H9 (cell line): ENCODE data around the gene SELENBP1. TPM values are rescaled to one million over a fixed set of nuclear protein-coding genes. Genes with fewer than 3 reads are reported as not detected.
A peak's percentile ranks its signal among the peaks of the same experiment; 100 is the strongest.

ENCODE experiments used
- DNase-seq: peaks from one replicate; pipeline ENCODE4 v3.0.0-alpha.2; 2017
- H2AFZ ChIP-seq: one replicate; pipeline ENCODE4 v1.6.1; 2013; ENCODE audit warnings: mild to moderate bottlenecking, low read length, control low read depth, moderate library complexity
- H2AK5ac ChIP-seq: 2 replicates; pipeline ENCODE4 v1.6.1; 2013; ENCODE audit warnings: low read length, control low read depth, mixed read lengths; ENCODE audit not compliant: insufficient read length
- H2BK120ac ChIP-seq: one replicate; pipeline ENCODE4 v1.6.1; 2013; ENCODE audit warnings: low read depth, mild to moderate bottlenecking, low read length, control low read depth, inconsistent platforms; ENCODE audit not compliant: poor library complexity, severe bottlenecking
- H2BK12ac ChIP-seq: 2 replicates; pipeline ENCODE4 v1.6.1; 2013; ENCODE audit warnings: low read length, control low read depth, mixed read lengths, low read depth; ENCODE audit not compliant: insufficient read length
- H2BK15ac ChIP-seq: 2 replicates; pipeline ENCODE4 v1.6.1; 2013; ENCODE audit warnings: low read depth, low read length, control low read depth
- H2BK20ac ChIP-seq: one replicate; pipeline ENCODE4 v1.6.1; 2013; ENCODE audit warnings: low read depth, mild to moderate bottlenecking, low read length, control low read depth, inconsistent platforms; ENCODE audit not compliant: poor library complexity, severe bottlenecking
- H2BK5ac ChIP-seq: 2 replicates; pipeline ENCODE4 v1.6.1; 2013; ENCODE audit warnings: low read length, control low read depth, mixed read lengths; ENCODE audit not compliant: insufficient read length
- H3K14ac ChIP-seq: 2 replicates; pipeline ENCODE4 v1.6.1; 2013; ENCODE audit warnings: low read length, control low read depth; ENCODE audit not compliant: insufficient read depth
- H3K18ac ChIP-seq: 2 replicates; pipeline ENCODE4 v1.6.1; 2013; ENCODE audit warnings: low read depth, mild to moderate bottlenecking, mixed read lengths, low read length, control low read depth; ENCODE audit not compliant: insufficient read length
- H3K23ac ChIP-seq: 2 replicates; pipeline ENCODE4 v1.6.1; 2013; ENCODE audit warnings: low read length, control low read depth, mixed read lengths, low read depth; ENCODE audit not compliant: insufficient read length
- H3K23me2 ChIP-seq: 2 replicates; pipeline ENCODE4 v1.6.1; 2013; ENCODE audit warnings: low read depth, mild to moderate bottlenecking, mixed read lengths, low read length, control low read depth; ENCODE audit not compliant: insufficient read length, poor library complexity, severe bottlenecking
- H3K27ac ChIP-seq: 2 replicates; pipeline ENCODE4 v1.5.1; 2013; ENCODE audit warnings: low read length, control low read depth, mixed read lengths, low read depth; ENCODE audit not compliant: insufficient read length
- H3K27me3 ChIP-seq: 2 replicates; pipeline ENCODE4 v1.6.1; 2013; ENCODE audit warnings: low read length, control low read depth, inconsistent platforms; ENCODE audit not compliant: insufficient read depth
- H3K4ac ChIP-seq: 2 replicates; pipeline ENCODE4 v1.6.1; 2013; ENCODE audit warnings: low read depth, mild to moderate bottlenecking, control low read depth, inconsistent platforms, low read length, moderate library complexity
- H3K4me1 ChIP-seq: 2 replicates; pipeline ENCODE4 v1.6.1; 2013; ENCODE audit warnings: low read length, control low read depth, inconsistent platforms; ENCODE audit not compliant: insufficient read depth
- H3K4me2 ChIP-seq: 2 replicates; pipeline ENCODE4 v1.6.1; 2013; ENCODE audit warnings: low read length, control low read depth, mixed read lengths; ENCODE audit not compliant: insufficient read length, insufficient read depth
- H3K56ac ChIP-seq: 2 replicates; pipeline ENCODE4 v1.6.1; 2013; ENCODE audit warnings: low read depth, mild to moderate bottlenecking, mixed read lengths, low read length, control low read depth; ENCODE audit not compliant: insufficient read length
- H3K79me1 ChIP-seq: 2 replicates; pipeline ENCODE4 v1.6.1; 2013; ENCODE audit warnings: low read depth, mild to moderate bottlenecking, moderate library complexity, low read length, control low read depth, inconsistent platforms; ENCODE audit not compliant: insufficient read depth, poor library complexity, severe bottlenecking
- H3K79me2 ChIP-seq: 2 replicates; pipeline ENCODE4 v1.6.1; 2013; ENCODE audit warnings: low read length, control low read depth, inconsistent platforms; ENCODE audit not compliant: insufficient read depth
- H3K9ac ChIP-seq: 2 replicates; pipeline ENCODE4 v1.6.1; 2013; ENCODE audit warnings: low read length, control low read depth, mixed read lengths; ENCODE audit not compliant: insufficient read length; ENCODE audit errors: extremely low read depth
- H3K9me3 ChIP-seq: one replicate; pipeline ENCODE4 v1.6.1; 2013; ENCODE audit warnings: low read depth, low read length, inconsistent platforms; ENCODE audit not compliant: control insufficient read depth
- H3T11ph ChIP-seq: one replicate; pipeline ENCODE4 v1.6.1; 2013; ENCODE audit warnings: mild to moderate bottlenecking, low read length, control low read depth, inconsistent platforms
- H4K20me1 ChIP-seq: one replicate; pipeline ENCODE4 v1.6.1; 2013; ENCODE audit not compliant: control insufficient read depth, insufficient read length, insufficient read depth
- H4K5ac ChIP-seq: 2 replicates; pipeline ENCODE4 v1.6.1; 2013; ENCODE audit warnings: low read depth, mild to moderate bottlenecking, mixed read lengths, low read length, control low read depth; ENCODE audit not compliant: insufficient read length
- H4K8ac ChIP-seq: replicated peaks from 2 replicates; pipeline ENCODE4 v1.6.1; 2013; ENCODE audit warnings: low read length, control low read depth, mixed read lengths, low read depth; ENCODE audit not compliant: insufficient read length
- H4K91ac ChIP-seq: 2 replicates; pipeline ENCODE4 v1.6.1; 2013; ENCODE audit warnings: low read depth, mild to moderate bottlenecking, moderate library complexity, mixed read lengths, low read length, control low read depth; ENCODE audit not compliant: insufficient read length
- H3K27ac Mint-ChIP-seq, 3 experiments: 2 replicates in 2 of 3; 3 replicates in 1 of 3; pipeline ENCODE4 v1.8.0; 2020 to 2021; ENCODE audit warnings: mixed read lengths in 3 of 3, mild to moderate bottlenecking in 1 of 3, moderate library complexity in 1 of 3
- H3K27me3 Mint-ChIP-seq: 2 replicates; pipeline ENCODE4 v1.8.0; 2021; ENCODE audit warnings: low read depth, mild to moderate bottlenecking, moderate library complexity, mixed read lengths
- H3K36me3 Mint-ChIP-seq, 3 experiments: 2 replicates in 2 of 3; 3 replicates in 1 of 3; pipeline ENCODE4 v1.8.0; 2020 to 2021; ENCODE audit warnings: low read depth in 3 of 3, mixed read lengths in 3 of 3; ENCODE audit not compliant: insufficient read depth in 1 of 3
- H3K4me1 Mint-ChIP-seq, 2 experiments: 2 replicates each; pipeline ENCODE4 v1.8.0; 2020; ENCODE audit warnings: mixed read lengths in 2 of 2
- H3K4me3 Mint-ChIP-seq, 2 experiments: 2 replicates in 1 of 2; 3 replicates in 1 of 2; pipeline ENCODE4 v1.8.0; 2020 to 2021; ENCODE audit warnings: mild to moderate bottlenecking in 2 of 2, mixed read lengths in 2 of 2, moderate library complexity in 1 of 2
- H3K9me3 Mint-ChIP-seq, 2 experiments: 2 replicates in 1 of 2; 3 replicates in 1 of 2; pipeline ENCODE4 v1.8.0; 2020; ENCODE audit warnings: mild to moderate bottlenecking in 2 of 2, mixed read lengths in 2 of 2, moderate library complexity in 1 of 2
- WGBS: extraction: QIAGEN DNeasy Blood & Tissue Kit; methylation state at CpG from one replicate; pipeline ENCODE4 v1.1.7; 2013; ENCODE audit warnings: missing lambda C conversion rate, low lambda C conversion rate, mixed read lengths; ENCODE audit not compliant: insufficient read length; ENCODE audit errors: extremely low coverage; 5-methylcytosine and 5-hydroxymethylcytosine counted together
- total RNA-seq: library from RNA; stranded (reverse); gene quantifications from 2 replicates; pipeline ENCODE4 v1.2.1, GENCODE V29; 2021
- TF ChIP-seq, protein P1 (sequence below): fragments of 200-600 bp; sonication (generic); conservative IDR thresholded peaks from 3 replicates; pipeline ENCODE4 v1.8.0; 2021; ENCODE audit warnings: antibody characterized with exemption, mild to moderate bottlenecking

Gene SELENBP1
- total RNA-seq, 1 experiment from 2014 or later = 14.2 TPM

DNA sequence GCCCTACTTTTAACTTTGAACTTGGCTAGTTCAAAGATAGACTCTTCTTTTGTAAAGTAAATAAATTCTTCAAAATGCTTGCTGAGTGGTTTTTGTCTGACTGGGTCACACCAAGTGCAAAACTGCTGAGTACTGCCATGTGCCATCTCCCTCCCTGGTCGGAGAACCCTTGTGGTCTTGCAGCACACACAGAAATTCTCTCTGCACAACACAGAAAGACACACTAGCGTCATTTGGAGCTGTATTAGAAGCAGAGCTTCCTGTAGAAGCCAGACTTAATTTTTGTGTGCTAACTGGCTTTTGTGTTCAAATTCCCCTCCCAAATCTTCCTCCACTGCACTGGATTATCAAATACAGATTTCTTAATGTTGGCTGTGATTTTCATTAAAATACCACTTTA, 29.4 kb upstream of the SELENBP1 start:
- Histone ChIP-seq H3K23me2 (peaks cover 6% of the 10 kb centered on the region), H3K9me3 (no peaks in the 10 kb centered on the region), H3K27ac (no peak overlapping the region), H4K5ac (no peak overlapping the region), H3K18ac (no peak overlapping the region), H3K56ac (no peak overlapping the region), H4K91ac (no peak overlapping the region), H2BK20ac (no peak overlapping the region), H3K23ac (no peak overlapping the region), H2BK120ac (no peak overlapping the region), H3K4me1 (no peaks in the 10 kb centered on the region), H4K8ac (no peak overlapping the region), H2BK5ac (no peak overlapping the region), H3K79me1 (peaks cover 3% of the 10 kb centered on the region), H3K9ac (no peak overlapping the region), H3K27me3 (no peaks in the 10 kb centered on the region), H3K4me2 (no peak overlapping the region), H4K20me1 (no peaks in the 10 kb centered on the region), H3T11ph (no peak overlapping the region), H2BK15ac (no peak overlapping the region), H2AFZ (no peak overlapping the region), H3K14ac (no peak overlapping the region), H2AK5ac (no peak overlapping the region), H2BK12ac (no peak overlapping the region), H3K79me2 (peaks cover 9% of the 10 kb centered on the region; the same call in 1 of the 2 replicates), H3K4ac (no peak overlapping the region)
- Mint-ChIP-seq H3K4me3 (peak overlapping the region in 1 of 2 experiments; percentile 93; a peak in 1 of 5 replicates), H3K9me3 (no peaks in the 10 kb centered on the region; a peak in 1 of 5 replicates), H3K27ac (no peak overlapping the region; a peak in 2 of 7 replicates), H3K4me1 (peaks cover 12% of the 10 kb centered on the region in 2 experiments), H3K27me3 (no peaks in the 10 kb centered on the region; the same call in 1 of the 2 replicates), H3K36me3 (peaks cover 38 to 70% (median 58%) of the 10 kb centered on the region in 3 experiments)
- TF ChIP-seq, protein P1, sequence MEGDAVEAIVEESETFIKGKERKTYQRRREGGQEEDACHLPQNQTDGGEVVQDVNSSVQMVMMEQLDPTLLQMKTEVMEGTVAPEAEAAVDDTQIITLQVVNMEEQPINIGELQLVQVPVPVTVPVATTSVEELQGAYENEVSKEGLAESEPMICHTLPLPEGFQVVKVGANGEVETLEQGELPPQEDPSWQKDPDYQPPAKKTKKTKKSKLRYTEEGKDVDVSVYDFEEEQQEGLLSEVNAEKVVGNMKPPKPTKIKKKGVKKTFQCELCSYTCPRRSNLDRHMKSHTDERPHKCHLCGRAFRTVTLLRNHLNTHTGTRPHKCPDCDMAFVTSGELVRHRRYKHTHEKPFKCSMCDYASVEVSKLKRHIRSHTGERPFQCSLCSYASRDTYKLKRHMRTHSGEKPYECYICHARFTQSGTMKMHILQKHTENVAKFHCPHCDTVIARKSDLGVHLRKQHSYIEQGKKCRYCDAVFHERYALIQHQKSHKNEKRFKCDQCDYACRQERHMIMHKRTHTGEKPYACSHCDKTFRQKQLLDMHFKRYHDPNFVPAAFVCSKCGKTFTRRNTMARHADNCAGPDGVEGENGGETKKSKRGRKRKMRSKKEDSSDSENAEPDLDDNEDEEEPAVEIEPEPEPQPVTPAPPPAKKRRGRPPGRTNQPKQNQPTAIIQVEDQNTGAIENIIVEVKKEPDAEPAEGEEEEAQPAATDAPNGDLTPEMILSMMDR = no peak
- WGBS = no CpG with 5 or more reads among the region's 2 CpGs
- DNase-seq = no peak
